ENCODE measurements around the gene FAM81A.

The FAM81A gene

GRCh38 chr15:59548501-59549226 lies 110.7 kb downstream of the FAM81A start:
- no peak for DNase-seq

GRCh38 chr15:59549301-59550185 lies 111.6 kb downstream of the FAM81A start:
- no peak for DNase-seq

GRCh38 chr15:59550530-59550929 lies 112.5 kb downstream of the FAM81A start:
- no peak for DNase-seq

DNA sequence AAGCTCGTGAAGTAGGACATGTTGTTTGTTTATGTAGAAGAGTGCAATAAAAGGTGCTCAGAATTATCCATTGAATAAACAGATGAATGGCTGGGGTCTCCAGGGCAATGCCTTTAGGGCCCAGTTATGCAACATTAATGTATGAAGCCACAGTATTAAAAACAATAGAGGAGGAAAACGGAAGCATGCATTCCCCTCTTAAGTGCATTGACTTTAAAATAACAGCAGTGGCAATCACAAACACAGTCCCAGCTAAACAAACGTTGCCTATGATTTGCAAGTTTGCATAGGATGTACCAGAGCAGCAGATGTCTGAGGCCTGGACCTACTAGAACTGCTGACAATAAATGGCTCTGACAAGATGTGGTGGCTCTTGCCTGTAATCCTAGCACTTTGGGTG lies 113.0 kb downstream of the FAM81A start:
- DNase-seq: no peak

- no peak for DNase-seq
Measured at GRCh38 chr15:59553879-59554735, 116.1 kb downstream of the FAM81A start.

- DNase-seq: no peak
Measured at GRCh38 chr15:59555696-59556095, 117.7 kb downstream of the FAM81A start.

GRCh38 chr15:59556380-59556779 lies 118.4 kb downstream of the FAM81A start:
- DNase-seq: no peak

DNA sequence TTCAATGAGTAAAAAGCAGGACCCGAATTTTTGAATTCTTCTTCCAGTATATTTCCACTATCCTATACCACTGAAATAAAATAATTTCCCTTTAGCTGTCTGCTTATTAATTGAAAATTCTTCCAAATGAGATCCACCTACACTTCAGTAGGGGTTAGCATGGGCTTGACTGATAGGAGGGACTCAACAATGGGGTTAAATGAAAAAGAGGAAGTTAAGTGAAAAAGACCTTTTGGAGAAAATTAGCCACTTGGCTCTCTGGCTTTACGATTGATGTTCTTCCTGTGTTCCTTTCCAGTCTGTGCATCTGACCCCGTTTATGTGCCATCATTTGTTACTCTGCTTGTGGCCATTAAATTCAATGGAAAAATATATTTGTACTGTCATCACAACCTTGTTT lies 119.6 kb downstream of the FAM81A start:
- DNase-seq: no peak

- DNase-seq: no peak
Measured at GRCh38 chr15:59558851-59559250, 120.9 kb downstream of the FAM81A start.

DNA sequence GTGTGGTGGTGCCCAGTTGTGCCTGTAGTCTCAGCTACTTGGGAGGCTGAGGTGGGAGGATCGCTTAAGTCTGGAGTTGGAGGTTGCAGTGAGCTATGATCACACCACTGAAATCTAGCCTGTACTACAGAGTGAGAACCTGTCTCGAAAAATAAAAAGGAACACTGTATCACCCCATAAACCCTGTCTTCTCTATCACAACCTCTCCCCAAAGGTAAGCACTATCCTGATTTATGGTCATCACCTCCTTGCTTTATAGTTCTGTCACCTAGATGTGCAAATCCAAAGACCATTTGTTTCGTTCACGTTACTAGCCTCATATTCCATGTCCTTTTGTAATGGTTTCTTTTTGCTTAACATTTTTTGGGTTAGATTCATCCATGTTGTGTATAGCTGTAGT lies 123.6 kb downstream of the FAM81A start:
- no peak for DNase-seq

GRCh38 chr15:59562448-59563186 lies 124.6 kb downstream of the FAM81A start:
- no peak for DNase-seq

- DNase-seq: no peak
Measured at GRCh38 chr15:59565299-59565698, 127.3 kb downstream of the FAM81A start.

DNA sequence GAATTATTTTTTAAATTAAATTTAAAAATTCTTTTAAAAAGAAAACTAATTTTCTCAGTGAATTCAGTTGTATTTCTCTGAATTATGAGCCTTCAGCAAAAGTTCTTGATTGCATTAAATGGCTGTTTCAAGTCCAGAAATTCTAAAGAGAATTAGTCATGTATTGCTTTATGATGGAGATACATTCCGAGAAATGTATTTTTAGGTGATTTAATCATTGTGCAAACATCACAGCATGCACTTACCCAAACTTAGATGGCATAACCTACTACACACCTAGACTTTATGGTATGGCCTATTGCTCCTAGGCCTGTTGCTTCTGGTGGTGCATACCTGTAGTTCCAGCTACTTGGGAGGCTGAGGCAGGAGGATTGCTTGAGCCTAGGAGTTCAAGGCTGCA lies 129.3 kb downstream of the FAM81A start:
- DNase-seq: no peak

DNA sequence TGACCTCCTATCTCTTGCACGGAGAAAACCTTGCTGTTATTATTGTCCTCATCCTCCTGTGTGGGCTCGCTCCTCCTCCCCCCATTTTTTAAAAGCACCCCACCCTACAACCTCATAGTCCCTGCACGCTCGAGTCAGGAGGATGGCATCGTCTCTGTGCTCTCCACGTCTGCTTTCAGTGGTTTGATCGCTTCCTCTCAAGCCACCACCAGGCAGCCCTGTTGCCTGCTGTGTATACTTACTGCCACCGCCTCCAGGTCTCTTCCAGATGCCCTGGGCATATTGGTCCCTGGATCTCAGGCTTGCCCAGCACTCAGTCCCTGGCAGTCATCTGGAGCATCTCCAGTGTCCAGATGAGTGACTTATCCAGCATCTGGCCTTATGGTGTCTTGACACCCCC lies 131.5 kb downstream of the FAM81A start:
- no peak for DNase-seq

DNA sequence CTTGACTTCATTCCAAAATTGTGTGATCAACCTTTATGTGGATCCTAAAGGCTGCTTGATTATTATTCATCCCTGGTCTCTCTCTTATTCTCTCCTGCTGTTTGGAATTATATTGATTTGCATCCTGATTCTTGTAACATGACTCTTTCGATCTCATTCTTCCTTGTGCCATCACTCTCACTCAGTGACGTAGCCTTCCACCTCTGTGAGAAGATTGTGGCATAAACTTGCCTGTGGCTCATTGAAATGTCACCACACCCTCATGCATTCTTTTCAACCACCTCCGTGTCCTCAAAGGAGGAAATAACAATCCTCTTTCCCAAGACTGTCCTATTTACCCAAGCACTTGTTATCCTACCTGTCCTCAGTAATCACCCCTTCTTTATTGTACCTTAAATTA lies 132.3 kb downstream of the FAM81A start:
- DNase-seq: no peak

DNA sequence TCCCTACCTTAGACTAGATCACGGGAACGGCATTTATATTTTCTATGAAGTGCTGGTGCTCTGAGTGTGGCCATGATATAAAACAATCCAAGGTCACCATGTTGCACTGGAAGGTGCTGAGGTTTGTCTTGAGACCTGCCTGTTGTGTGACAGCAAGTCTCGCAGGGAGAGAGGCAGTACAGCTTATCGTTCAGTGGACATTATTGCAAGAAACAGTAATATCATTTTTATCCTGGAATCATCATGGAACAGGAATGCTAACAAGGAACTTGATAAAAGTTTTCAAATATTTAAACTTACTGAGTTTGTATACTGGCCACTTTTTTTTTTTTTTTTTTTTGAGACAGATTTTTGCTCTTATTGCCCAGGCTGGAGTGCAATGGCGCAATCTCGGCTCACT lies 133.6 kb downstream of the FAM81A start:
- DNase-seq: no peak
